Left lung (tissue), 10 donors: ENCODE measurements around the gene CLIP4. TPM values are rescaled to one million over a fixed set of nuclear protein-coding genes. Genes with fewer than 3 reads are reported as not detected.

ENCODE experiments used
- ATAC-seq: fragments of 200-7000 bp; cut with Tn5 transposase; one replicate; pipeline ENCODE4 v1.9.1; 2020; ENCODE audit warnings: moderate library complexity
- DNase-seq, 4 donors: peaks; one replicate each; pipeline ENCODE4 v3.0.0-alpha.2; 2013 to 2020
- H3K27ac ChIP-seq, 2 donors: fragments of 200-600 bp; sonication (generic) in 1 of 2; one replicate each; pipeline versions ENCODE4 v1.5.0 to v1.8.0; 2020 to 2021
- H3K27me3 ChIP-seq, 2 donors: fragments of 200-600 bp; sonication (generic) in 1 of 2; one replicate each; pipeline versions ENCODE4 v1.5.0 to v1.8.0; 2020 to 2021
- H3K36me3 ChIP-seq, 2 donors: fragments of 200-600 bp; sonication (generic) in 1 of 2; one replicate each; pipeline versions ENCODE4 v1.5.0 to v1.8.0; 2020 to 2021
- H3K4me1 ChIP-seq, 2 donors: fragments of 200-600 bp; one replicate each; pipeline ENCODE4 v1.8.0; 2021
- H3K4me3 ChIP-seq, 2 donors: fragments of 200-600 bp; sonication (generic) in 1 of 2; one replicate each; pipeline versions ENCODE4 v1.5.0 to v1.8.0; 2020 to 2021; ENCODE audit warnings: mild to moderate bottlenecking in 1 of 2
- H3K9me3 ChIP-seq, 2 donors: fragments of 200-600 bp; sonication (generic) in 1 of 2; one replicate each; pipeline versions ENCODE4 v1.5.0 to v1.8.0; 2020 to 2021
- CTCF ChIP-seq, 2 donors: fragments of 200-600 bp; sonication (generic) in 1 of 2; IDR thresholded peaks; one replicate each; pipeline versions ENCODE4 v1.5.0 to v1.8.0; 2021; ENCODE audit warnings: antibody characterized with exemption in 2 of 2
- intact Hi-C, 2 donors: fragments of 100-400 bp; cut with DNase I; formaldehyde crosslinking; loops; one replicate each; pipeline versions ENCODE4 v1.11.2 to v1.14.2; 2022
- polyA plus RNA-seq, 6 donors: library from polyadenylated mRNA; unstranded; fragments of 120-200 nt; gene quantifications; one replicate each; pipeline ENCODE4 v1.2.1, GENCODE V29; 2013; ENCODE audit not compliant: insufficient read length in 6 of 6
- total RNA-seq, 2 donors: library from RNA; stranded (reverse); fragmentation: NEBNext Ultra II Directional; extraction: Animal tissue kit (Norgen Biotek cat#: 25700); gene quantifications; one replicate each; pipeline ENCODE4 v1.2.1, GENCODE V29; 2021
- donor health status: DM: no; HTN: yes; CAD: no.
- donor health status: DM: no; HTN: no; CAD: no.

Gene CLIP4
- total and polyA plus RNA-seq, 8 donors: 9.5 to 49.2 (median 12.5) TPM

- Histone ChIP-seq H3K27ac (no peak overlapping the region), H3K4me3 (no peak overlapping the region), H3K27me3 (peaks cover 0 to 6% of the 10 kb centered on the region in 2 donors), H3K36me3 (no peaks in the 10 kb centered on the region), H3K9me3 (no peaks in the 10 kb centered on the region), H3K4me1 (peaks cover 0 to 3% of the 10 kb centered on the region in 2 donors)
- intact Hi-C loops: no loop called here
- ATAC-seq (no peak), DNase-seq (no peak)
- no peak for TF ChIP-seq CTCF (IDR thresholded peaks at IDR 0.05)
Observed at GRCh38 chr2:29109246-29109645, 6.0 kb upstream of the CLIP4 start.

- no peak overlapping the region for H3K27ac ChIP-seq
- H3K36me3 ChIP-seq: no peaks in the 10 kb centered on the region
- TF ChIP-seq CTCF (IDR thresholded peaks at IDR 0.05): no peak
- no peaks in the 10 kb centered on the region for H3K9me3 ChIP-seq
- DNase-seq (no peak), ATAC-seq (peak; percentile 17)
- no peak overlapping the region for H3K4me3 ChIP-seq
- H3K4me1 ChIP-seq: peaks cover 7 to 13% of the 10 kb centered on the region in 2 donors
- H3K27me3 ChIP-seq: peaks cover 0 to 21% of the 10 kb centered on the region in 2 donors
- intact Hi-C loops: no loop called here
Observed at GRCh38 chr2:29110916-29111535, 4.2 kb upstream of the CLIP4 start.

- Histone ChIP-seq H3K9me3 (no peaks in the 10 kb centered on the region), H3K27ac (no peak overlapping the region), H3K27me3 (peaks cover 0 to 26% of the 10 kb centered on the region in 2 donors), H3K36me3 (no peaks in the 10 kb centered on the region), H3K4me1 (peaks cover 7 to 26% of the 10 kb centered on the region in 2 donors), H3K4me3 (no peak overlapping the region)
- DNase-seq (no peak), ATAC-seq (no peak)
- intact Hi-C loops: no loop called here
- no peak for TF ChIP-seq CTCF (IDR thresholded peaks at IDR 0.05)
Observed at GRCh38 chr2:29112379-29112778, 2.8 kb upstream of the CLIP4 start.

GRCh38 chr2:29113027-29113686 is 2.1 kb upstream of the CLIP4 start:
- Histone ChIP-seq H3K36me3 (no peaks in the 10 kb centered on the region), H3K27me3 (peaks cover 0 to 26% of the 10 kb centered on the region in 2 donors), H3K27ac (peak overlapping the region in 1 of 2 donors; percentile 92), H3K9me3 (no peaks in the 10 kb centered on the region), H3K4me1 (peaks cover 7 to 34% of the 10 kb centered on the region in 2 donors), H3K4me3 (no peak overlapping the region)
- ATAC-seq (no peak), DNase-seq (no peak)
- intact Hi-C loops: no loop called here
- no peak for TF ChIP-seq CTCF (IDR thresholded peaks at IDR 0.05)

- no peak for TF ChIP-seq CTCF (IDR thresholded peaks at IDR 0.05)
- ATAC-seq (peak; percentile 58), DNase-seq (peak in 1 of 4 donors; percentile 89)
- peak overlapping the region in 1 of 2 donors; percentile 53 for H3K4me3 ChIP-seq
- no peaks in the 10 kb centered on the region for H3K36me3 ChIP-seq
- intact Hi-C loops: no loop called here
- no peaks in the 10 kb centered on the region for H3K9me3 ChIP-seq
- peak overlapping the region; percentile 84 to 92 for H3K27ac ChIP-seq
- H3K4me1 ChIP-seq: peaks cover 7 to 40% of the 10 kb centered on the region in 2 donors
- H3K27me3 ChIP-seq: peaks cover 0 to 26% of the 10 kb centered on the region in 2 donors
Observed at GRCh38 chr2:29113891-29114321, 1.3 kb upstream of the CLIP4 start.
